Lower leg skin (tissue), 4 donors: ENCODE results near the gene SLC5A3. TPM values are rescaled to one million over a fixed set of nuclear protein-coding genes. Genes with fewer than 3 reads are reported as not detected.

Source experiments
- DNase-seq, 2 donors: peaks; one replicate each; pipeline ENCODE4 v3.0.0-alpha.2; 2019; ENCODE audit warnings: low spot score in 2 of 2
- H3K4me3 ChIP-seq: fragments of 200-600 bp; sonication (generic); 2 replicates; pipeline ENCODE4 v1.5.1; 2017; ENCODE audit warnings: mild to moderate bottlenecking, low read depth; ENCODE audit not compliant: poor library complexity, severe bottlenecking
- CTCF ChIP-seq, 3 donors: fragments of 450-650 bp; IDR thresholded peaks; one replicate each; pipeline ENCODE4 v1.5.1; 2016; ENCODE audit warnings: antibody characterized with exemption in 3 of 3, mild to moderate bottlenecking in 3 of 3, moderate library complexity in 2 of 3
- POLR2A ChIP-seq, 2 donors: fragments of 450-650 bp; IDR thresholded peaks; one replicate each; pipeline ENCODE4 v1.6.1; 2016 to 2017; ENCODE audit warnings: antibody characterized with exemption in 2 of 2, mild to moderate bottlenecking in 1 of 2, moderate library complexity in 1 of 2
- WGBS, 2 donors: methylation state at CpG; one replicate each; pipeline ENCODE4 v1.1.5; 2018; 5-methylcytosine and 5-hydroxymethylcytosine counted together
- intact Hi-C: fragments of 100-400 bp; cut with DNase I; formaldehyde crosslinking; loops from one replicate; pipeline ENCODE4 v1.15.0; 2023; ENCODE audit warnings: low total_unique reads
- total RNA-seq, 4 donors: library from RNA; depleted of rRNA; stranded (reverse); fragments of >200 nt; gene quantifications; one replicate each; pipeline ENCODE4 v1.1.0, GENCODE V29; 2016

SLC5A3 gene
- total RNA-seq, 4 donors from 2014 or later, result 12.8 to 33.3 (median 28.6) TPM

GRCh38 chr21:34086887-34087306, 13.5 kb downstream of the SLC5A3 start:
- TF ChIP-seq POLR2A (IDR thresholded peaks at IDR 0.05) (no peak), CTCF (IDR thresholded peaks at IDR 0.05) (no peak)
- WGBS, 2 donors, result 61 to 68% methylated on average over 5 of the region's 5 CpGs
- no peak overlapping the region for H3K4me3 ChIP-seq
- intact Hi-C loops, result no loop called here
- no peak for DNase-seq

GRCh38 chr21:34088752-34089151, 15.4 kb downstream of the SLC5A3 start:
- TF ChIP-seq CTCF (IDR thresholded peaks at IDR 0.05), result no peak
- TF ChIP-seq POLR2A (IDR thresholded peaks at IDR 0.05), result no peak
- DNase-seq, result no peak
- intact Hi-C loops, result no loop called here
- 92 to 99% methylated on average over 3 of the region's 3 CpGs for WGBS, 2 donors
- no peak overlapping the region for H3K4me3 ChIP-seq

GRCh38 chr21:34091032-34091431, 17.7 kb downstream of the SLC5A3 start:
- 73 to 77% methylated on average over 3 of the region's 4 CpGs for whole genome bisulfite sequencing, 2 donors
- no peak overlapping the region for H3K4me3 ChIP-seq
- no peak for DNase-seq
- intact Hi-C loops, result no loop called here
- TF ChIP-seq POLR2A (IDR thresholded peaks at IDR 0.05) (no peak), CTCF (IDR thresholded peaks at IDR 0.05) (no peak)

GRCh38 chr21:34091607-34092006, 18.2 kb downstream of the SLC5A3 start:
- intact Hi-C loops, result no loop called here
- no peak for DNase-seq
- WGBS, 2 donors, result 90 to 96% methylated on average over 2 of the region's 2 CpGs
- no peak overlapping the region for H3K4me3 ChIP-seq
- TF ChIP-seq CTCF (IDR thresholded peaks at IDR 0.05), result no peak
- TF ChIP-seq POLR2A (IDR thresholded peaks at IDR 0.05), result no peak

GRCh38 chr21:34092262-34092921, 19.0 kb downstream of the SLC5A3 start:
- no peak for DNase-seq
- intact Hi-C loops, result no loop called here
- no peak for TF ChIP-seq CTCF (IDR thresholded peaks at IDR 0.05)
- TF ChIP-seq POLR2A (IDR thresholded peaks at IDR 0.05), result no peak
- WGBS, 2 donors, result 49 to 53% methylated on average over 6 of the region's 6 CpGs
- no peak overlapping the region for H3K4me3 ChIP-seq

- WGBS, 2 donors, result 63 to 67% methylated on average over 3 of the region's 3 CpGs
- intact Hi-C loops, result no loop called here
- no peak for TF ChIP-seq CTCF (IDR thresholded peaks at IDR 0.05)
- no peak for TF ChIP-seq POLR2A (IDR thresholded peaks at IDR 0.05)
- no peak for DNase-seq
- H3K4me3 ChIP-seq, result no peak overlapping the region
Observed at GRCh38 chr21:34093083-34093482, 19.7 kb downstream of the SLC5A3 start.
